NCI-H82 treated with DMSO at 0.1 percent for 48 hours (cell line): Measurements from ENCODE around the gene SMIM8.
"Not testable (repeated sequence)": the region's sequence is repeated elsewhere in the genome, so short reads cannot be mapped to it uniquely, and the experiment has no call there.

Experiments used
- DNase-seq: peaks from one replicate; lab custom pipeline; 2025; ENCODE audit not compliant: unreplicated experiment; lab: John Stamatoyannopoulos, UW

Gene SMIM8, protein sequence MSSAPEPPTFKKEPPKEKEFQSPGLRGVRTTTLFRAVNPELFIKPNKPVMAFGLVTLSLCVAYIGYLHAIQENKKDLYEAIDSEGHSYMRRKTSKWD

DNA sequence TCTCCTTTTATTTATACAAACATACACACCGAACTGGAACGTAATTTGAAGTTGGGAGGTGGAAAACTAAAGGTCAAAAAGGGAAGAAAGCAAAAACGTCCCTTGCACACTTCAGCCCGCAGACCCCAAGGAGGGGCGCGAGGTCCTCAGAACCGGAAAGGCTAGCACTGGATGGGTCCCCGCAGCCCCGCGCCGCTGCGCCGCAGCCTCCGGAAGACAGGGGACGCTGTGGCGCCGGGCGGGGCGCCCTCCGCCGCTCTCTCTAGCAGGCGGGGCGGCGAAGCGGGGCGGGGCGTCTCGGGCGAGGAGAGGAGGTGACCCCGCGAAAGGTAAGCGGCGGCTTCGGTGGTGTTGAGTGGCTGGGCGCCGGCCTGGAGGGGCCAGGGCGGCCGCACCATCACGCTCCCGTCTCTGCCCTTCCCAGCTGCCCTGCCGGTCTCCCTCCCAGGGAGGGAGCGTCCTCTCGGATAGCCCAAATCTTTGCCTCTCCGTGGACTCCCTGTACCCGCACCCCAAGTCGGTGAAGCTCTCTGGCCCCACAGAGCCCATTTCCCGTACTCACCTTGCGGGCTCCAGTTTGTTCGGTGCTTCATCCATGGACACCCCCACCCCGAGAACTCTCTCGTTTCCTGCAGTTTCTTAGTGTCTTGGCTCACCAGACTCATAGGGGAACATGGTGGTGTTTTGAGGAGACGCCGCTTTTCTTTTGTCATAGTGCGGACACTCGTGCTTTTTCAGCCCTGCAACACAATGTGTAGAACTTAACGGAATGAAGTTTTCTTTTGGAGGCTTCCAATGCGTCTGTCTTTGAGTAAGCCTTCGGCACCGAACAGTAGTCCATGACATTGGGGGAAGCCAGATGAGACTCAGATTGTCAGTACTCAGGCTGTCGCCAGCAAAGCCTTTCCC, at the start of gene SMIM8:
Gene SMIM8 (plus strand): TSS at position 285 of the 909 bp plus-strand sequence. CDS start 14,444 bp downstream, outside the sequence.
- peak; percentile 52 for DNase-seq

DNA sequence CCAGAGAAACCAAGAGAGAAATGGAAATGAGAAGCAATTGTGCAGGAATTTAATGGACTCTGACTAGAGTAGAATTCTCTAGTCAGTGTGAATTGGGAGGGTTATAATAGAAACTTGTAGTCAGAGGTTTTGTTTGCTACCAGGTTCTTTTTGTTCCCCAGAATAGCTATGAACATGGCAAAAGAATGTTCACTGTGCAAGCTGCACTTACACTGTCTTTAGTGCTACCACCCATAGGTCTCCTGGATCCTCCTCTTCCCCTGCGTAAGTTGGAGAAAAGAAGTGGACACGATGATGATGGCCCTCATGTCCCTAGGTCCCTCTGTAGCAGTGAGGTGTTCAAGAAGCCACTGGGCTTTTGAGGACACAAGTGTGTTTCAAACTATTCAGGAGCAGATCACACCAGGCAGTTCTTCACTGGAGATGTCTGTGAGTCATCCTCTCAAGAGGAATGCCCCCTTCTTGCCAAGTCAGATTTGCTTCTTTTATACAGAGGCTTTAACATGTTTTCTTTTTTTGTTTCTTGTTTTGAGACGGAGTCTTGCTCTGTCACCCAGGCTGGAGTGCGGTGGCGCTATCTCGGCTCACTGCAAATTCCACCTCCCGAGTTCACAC, 47.6 kb upstream of the SMIM8 start:
- DNase-seq, result no peak

DNA sequence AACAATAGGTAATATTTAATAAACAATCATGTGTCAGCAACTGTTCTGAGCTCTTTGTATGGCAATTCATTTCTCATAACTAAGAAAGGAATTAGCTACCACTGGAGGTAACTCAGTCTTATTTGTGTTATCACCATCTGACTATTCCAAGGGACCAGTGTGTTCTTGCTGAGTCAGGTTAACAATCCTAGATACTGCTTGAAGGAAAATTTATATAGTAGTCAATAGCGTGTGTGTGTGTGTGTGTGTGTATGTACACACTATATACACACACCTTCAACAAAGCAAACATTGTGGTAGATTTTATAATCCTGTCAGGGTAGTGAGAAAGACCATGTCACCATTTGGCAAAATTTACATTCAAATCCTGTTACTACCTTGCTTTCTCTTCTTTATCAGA, 45.8 kb upstream of the SMIM8 start:
- DNase-seq, result no peak

DNA sequence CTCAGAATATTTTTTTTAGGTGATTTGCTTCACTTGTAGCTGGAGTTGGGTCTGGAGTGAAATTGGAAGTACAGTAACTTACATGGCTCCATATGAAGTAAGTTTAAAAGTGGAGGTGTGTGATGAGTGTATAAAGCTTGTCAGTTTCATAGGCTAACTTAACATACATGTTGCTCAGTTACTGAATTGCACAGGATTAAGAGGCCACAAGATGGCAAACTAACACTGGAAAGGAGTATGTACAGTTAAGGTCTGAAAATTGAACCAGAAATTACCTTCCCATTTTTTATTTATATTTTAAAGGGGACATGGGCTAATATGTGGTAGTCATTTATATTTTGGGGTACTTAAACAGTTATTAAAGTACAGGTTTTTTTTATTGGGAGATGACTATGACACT, 45.3 kb upstream of the SMIM8 start:
- no peak for DNase-seq

DNA sequence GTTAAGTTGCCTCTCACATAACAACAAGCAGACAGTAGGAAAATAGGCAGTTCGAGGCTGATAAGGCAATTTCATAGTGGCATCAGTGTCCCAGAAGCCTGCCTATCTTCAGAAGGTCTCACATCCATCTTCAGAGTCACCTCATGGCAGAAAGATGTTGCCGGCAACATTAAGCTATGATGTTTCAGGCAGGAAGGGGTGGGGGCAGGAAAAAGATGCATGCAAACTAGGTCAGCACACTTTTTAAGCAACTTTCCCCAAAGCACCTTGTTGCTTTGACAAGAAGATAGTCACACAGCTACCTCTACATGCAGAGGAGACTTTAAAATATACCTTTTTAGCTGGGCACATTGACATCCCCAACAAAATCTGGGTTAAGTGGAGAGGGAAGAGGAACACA, 43.2 kb upstream of the SMIM8 start:
- no peak for DNase-seq

DNA sequence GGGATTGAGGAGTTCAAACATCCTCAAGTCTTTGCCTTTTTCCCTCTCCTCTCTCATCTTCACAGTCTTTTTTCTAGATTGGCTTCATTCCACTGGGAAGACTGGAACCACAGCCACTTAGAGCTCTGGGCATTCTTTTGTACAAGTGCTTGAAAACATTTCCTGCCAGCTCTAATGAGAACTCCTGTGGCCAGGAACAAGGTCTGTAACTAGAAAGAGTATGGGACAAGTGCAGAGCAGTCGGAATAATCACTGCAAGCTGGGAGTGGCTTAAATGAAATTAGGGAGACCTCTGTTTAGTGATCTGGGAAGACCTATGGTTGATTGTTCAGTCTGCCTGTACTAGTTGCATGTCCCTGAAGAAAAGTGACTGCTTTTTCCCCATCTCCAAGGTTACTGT, 41.0 kb upstream of the SMIM8 start:
- DNase-seq, result no peak

DNA sequence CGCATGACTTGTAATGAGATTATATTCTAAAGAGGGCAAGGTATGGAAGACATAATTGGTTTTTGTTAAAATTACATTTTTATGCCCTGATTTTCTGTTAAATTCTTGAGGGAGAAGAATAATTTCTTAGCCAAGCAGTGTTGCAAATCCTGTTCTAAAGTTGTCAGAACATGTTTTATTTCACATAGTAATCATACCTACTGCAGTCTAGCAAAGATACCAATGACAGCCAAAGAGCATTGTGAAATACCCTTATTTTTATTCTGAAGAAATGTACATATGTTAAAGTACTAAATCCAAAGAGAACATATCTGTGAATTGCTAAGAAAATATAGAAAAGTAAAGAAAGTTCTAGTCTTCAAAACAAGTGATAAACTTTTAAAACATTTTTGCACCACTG, 39.6 kb upstream of the SMIM8 start:
- DNase-seq, result no peak

DNA sequence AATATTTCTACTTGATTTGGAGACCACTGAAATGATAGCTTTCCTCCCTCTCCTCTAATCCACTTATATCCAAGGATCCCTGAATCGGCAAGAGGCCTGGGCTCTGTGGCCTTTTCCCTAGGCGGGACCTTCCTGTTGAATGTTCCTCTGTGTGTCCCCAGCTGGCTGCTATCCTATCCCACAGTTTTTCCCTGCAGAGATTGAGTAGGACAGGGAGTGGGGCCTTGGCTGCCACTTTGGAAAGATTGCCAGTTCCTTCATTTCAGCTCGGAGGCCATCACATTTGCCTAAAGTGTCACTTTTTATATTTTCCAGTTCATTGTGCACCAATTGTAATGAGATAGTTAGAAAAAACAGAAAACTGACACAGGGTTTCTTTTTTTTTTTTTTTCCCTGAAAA, 38.9 kb upstream of the SMIM8 start:
- no peak for DNase-seq

DNA sequence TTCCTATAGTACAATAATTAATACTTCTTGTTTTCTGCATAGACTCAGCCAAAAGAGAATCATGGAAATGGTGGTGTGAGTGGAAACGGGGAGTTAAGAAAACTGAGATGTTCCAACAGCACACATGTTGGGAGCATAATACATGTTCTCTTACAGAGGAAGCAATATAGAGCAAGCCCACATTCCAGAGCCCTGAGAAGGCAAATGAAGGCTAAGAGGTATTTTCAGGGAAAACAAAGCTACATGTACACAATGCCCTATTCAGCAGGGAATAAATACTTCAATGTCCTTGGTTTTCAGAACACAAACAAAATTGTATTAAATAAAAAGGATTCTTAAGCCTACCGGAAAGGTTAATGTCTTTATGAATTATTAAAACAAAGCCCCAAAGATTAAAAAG, 35.1 kb upstream of the SMIM8 start:
- DNase-seq, result no peak

DNA sequence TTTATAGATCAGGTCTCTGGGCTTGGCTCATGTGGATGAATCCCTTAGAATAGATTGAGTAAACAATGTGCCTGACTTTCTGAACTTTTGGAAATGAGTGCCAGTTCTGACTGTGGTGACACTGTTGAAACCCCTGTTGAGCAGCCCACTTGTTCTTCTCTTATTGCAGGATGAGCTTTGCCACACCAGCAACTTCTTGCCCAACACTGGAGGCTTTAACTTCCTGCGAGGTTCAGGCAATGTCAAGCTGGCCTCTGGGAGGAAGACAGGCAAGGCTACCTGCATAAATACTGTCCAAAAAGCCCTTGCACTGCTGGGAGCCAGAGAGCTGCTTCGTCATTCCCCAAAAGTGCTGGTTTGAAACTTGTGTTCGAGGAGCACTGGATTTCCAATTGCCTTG, 32.8 kb upstream of the SMIM8 start:
- no peak for DNase-seq

DNA sequence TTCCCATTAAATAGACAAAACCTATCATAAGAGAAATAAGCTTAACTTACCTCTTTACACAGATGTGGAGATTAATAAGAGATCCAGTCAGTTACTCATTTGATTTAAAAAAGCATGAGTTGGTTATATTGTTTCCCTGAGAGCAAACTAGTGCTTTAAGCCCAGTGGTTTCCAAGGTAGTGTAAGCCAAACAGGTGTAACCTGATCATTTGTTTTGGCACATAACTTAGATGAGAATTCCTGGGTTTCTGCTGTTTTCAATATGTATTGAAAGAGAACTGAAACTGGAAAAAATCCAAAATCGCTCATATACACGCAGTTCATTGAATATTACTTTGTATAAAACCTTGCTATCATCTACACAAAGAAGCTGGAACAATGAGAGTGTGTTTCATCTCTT, 30.5 kb upstream of the SMIM8 start:
- no peak for DNase-seq

DNA sequence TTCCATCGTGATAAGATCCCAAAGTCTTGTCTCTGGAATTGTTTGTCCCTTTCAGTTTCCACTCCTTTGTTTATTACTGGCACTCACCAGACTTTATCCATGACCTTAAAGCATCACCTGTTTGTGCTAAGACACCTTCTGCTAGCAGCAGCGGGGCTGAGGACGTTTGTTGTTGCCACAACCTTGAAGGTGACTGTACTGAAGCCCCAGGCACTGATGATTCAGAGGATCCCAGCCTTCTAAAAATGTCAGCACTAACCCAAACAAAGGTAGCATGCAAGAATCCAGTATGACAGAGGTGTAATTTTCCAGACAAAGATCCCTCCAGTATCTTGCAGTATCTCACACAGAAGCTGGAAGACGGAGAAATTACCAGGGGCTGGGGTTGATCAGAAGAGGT, 28.9 kb upstream of the SMIM8 start:
- DNase-seq, result no peak

DNA sequence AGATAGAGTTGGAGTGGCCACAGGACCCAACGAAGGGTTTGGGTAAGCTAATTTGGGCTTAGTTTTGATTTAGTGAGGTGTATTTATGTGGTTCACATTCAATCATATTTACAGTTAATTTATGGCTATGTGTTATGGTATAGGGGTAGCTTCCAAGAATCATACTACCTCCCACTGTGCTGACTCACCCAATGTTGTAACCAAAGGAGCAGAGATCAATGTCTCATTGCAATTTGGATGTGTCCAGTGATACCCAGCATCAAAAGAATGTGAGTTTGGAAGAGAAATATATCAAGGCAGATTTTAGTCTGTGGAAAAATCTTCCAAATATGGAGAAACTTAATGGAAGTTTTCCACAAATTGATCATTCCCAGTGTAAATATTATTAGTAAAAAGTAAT, 25.3 kb upstream of the SMIM8 start:
- DNase-seq, result no peak

DNA sequence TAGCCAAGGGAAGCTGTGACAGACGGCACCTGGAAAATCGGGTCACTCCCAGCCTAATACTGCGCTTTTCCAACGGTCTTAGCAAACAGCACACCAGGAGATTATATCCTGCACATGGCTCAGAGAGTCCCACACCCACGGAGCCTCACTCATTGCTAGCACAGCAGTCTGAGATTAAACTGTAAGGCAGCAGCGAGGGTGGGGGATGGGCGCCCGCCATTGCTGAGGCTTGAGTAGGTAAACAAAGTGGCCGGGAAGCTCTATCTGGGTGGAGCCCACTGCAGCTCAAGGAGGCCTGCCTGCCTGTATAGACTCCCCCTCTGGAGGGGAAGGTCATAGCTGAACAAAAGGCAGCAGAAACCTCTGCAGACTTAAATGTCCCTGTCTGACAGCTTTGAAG, 21.1 kb upstream of the SMIM8 start:
- not testable (repeated sequence) for DNase-seq

DNA sequence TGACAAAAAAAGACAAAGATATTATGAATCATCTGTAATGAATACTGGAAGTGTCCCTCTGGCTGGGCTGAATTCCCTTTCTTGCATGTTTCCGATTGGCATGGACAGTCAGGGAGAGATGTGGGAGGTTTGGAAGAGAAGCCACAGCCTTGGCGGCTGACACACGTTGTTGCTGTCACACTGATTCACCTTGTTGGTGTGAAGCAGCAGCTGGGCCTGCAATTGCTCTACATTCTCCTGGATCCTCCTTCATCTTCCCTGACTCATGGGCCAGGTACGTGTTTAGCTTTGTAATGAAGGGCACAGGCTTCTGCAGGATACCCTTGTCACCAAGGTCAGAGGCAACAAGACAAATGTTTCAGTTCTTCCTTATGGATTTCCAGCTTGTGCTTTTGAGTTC, 13.4 kb upstream of the SMIM8 start:
- no peak for DNase-seq

DNA sequence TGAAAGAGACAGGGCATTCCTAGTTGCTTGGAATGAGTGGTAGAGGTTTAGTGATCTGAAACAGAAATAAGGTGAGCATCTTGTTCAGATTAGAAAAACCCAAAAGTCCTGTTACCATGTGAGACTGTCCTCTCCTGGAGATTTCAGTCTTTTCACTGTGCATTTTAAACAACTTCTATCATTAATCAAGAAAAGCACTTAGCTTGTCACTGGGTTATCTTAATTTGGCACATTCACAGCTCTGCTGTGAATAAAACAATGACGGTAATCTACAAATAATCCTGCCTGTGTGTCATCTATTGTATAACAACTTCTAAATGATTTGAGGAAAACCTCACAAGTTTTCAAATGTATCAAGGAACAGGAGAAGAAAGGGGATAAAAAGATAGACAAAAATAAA, 9.5 kb upstream of the SMIM8 start:
- no peak for DNase-seq

DNA sequence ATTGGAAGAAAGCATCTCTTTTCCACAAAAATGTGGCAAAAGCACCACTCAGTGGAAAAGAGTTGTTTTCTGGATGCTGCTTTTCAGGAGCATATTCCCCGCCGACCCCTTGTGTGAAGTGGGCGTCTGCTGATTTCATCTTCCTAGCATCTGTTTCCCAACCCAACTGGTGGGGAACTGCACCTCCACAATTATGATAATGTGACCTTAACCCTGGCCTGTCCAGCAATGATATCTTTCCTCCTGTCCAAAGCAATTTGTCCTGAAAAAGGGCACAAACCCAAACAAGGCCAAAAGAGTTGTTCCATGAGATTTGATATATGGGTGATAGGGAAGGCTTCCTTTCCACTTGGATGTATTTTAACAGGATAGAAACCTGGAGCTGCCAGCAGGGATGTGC, 7.3 kb upstream of the SMIM8 start:
- DNase-seq, result no peak

DNA sequence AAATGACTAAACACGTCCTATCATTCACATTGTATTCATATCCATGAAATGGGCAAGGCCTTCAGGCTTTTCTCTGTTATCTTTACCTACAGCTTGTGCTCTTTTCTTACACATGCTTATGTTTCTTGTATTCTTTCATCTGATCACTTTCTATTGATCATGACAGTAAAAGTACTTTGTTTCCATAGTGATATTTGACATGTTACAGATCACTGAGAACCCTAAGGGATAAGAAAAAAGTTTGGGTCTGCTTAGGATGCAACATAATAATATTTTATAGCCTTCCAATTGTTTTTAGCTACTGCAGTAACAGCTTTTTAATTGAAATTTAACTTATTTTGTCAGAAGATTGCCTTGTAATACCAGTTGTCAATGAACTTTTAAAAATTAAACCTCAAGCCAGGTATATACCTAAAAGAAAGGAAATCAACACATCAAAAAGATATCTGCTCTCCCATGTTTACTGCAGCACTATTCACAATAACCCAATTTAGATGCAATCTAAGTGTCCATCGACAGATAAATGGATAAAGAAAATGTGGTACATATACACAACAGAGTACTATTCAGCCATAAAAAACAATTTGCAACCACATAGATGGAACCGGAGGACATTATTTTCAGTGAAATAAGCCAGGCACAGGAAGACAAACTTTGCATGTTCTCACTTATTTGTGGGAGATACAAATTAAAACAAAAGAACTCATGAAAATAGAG, 3.0 kb upstream of the SMIM8 start:
- DNase-seq, result no peak

DNA sequence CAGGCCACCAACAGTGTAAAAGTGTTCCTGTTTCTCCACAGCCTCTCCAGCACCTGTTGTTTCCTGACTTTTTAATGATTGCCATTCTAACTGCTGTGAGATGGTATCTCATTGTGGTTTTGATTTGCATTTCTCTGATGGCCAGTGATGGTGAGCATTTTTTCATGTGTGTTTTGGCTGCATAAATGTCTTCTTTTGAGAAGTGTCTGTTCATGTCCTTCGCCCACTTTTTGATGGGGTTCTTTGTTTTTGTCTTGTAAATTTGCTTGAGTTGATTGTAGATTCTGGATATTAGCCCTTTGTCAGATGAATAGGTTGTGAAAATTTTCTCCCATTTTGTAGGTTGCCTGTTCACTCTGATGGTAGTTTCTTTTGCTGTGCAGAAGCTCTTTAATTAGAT, 1.5 kb downstream of the SMIM8 start:
- not testable (repeated sequence) for DNase-seq

DNA sequence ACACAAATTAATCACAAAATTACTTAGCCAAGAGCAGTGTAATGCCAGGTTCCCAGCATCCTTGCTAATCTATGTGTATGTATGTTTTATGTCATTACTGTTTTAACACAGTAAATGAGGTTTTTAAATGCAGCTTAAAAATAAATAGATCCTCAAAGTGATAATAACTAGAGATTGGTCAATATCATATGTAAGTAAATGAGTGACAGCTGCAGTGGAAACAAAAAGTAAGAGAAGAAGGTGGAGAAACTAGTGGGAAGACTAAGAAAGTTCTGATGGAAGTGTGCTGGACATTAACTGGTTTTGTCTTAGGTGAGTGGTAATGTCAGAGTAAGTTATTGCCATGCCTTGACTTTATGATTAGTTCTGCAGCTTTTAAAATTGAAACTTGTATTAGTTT, 8.6 kb downstream of the SMIM8 start:
- no peak for DNase-seq

DNA sequence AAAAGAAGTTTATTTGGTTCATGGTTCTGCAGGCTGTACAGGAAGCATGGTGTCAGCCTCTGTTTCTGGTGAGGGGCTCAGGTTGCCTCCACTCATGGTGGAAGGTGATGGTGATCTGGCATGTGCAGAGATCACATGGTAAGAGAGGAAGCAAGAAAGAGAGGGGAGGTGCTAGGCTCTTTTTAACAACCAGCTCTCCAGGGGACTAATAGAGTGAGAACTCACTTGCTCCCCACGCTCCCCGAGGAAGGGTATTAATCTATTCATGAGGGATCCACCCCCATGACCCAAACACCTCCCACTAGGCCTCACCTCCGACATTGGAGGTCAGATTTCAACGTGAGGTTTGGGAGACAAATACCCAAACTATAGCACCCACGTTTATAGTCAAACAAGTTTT, 10.6 kb downstream of the SMIM8 start:
- DNase-seq, result no peak
